Bronchial epithelial cell (primary cell): ENCODE results near the gene CCR9. TPM values are rescaled to one million over a fixed set of nuclear protein-coding genes. Genes with fewer than 3 reads are reported as not detected.
A peak's percentile ranks its signal among the peaks of the same experiment; 100 is the strongest.

Source experiments
- DNase-seq: peaks from one replicate; pipeline ENCODE4 v3.0.0-alpha.2; 2010; ENCODE audit warnings: low read depth
- FAIRE-seq: peaks from 2 replicates; lab custom pipeline; 2011; peaks lifted over from hg19 to GRCh38; lab: Jason Lieb, UNC
- H3K27me3 ChIP-seq: 2 replicates; pipeline ENCODE4 v1.5.1; 2011; ENCODE audit warnings: low read length; ENCODE audit not compliant: control insufficient read depth, insufficient read depth
- H3K36me3 ChIP-seq: 2 replicates; pipeline ENCODE4 v1.5.1; 2011; ENCODE audit warnings: low read length; ENCODE audit not compliant: control insufficient read depth, insufficient read depth
- H3K4me3 ChIP-seq: 2 replicates; pipeline ENCODE4 v1.5.1; 2011; ENCODE audit warnings: mild to moderate bottlenecking, low read depth, low read length, control low read depth
- CTCF ChIP-seq: IDR thresholded peaks from 2 replicates; pipeline ENCODE4 v1.5.1; 2011; ENCODE audit warnings: mild to moderate bottlenecking, moderate library complexity, low read length, control low read depth, inconsistent platforms; ENCODE audit not compliant: insufficient read depth, severe bottlenecking
- total RNA-seq: library from RNA; depleted of rRNA; stranded (reverse); fragments of >200 nt; gene quantifications from 2 replicates; pipeline ENCODE4 v1.2.1, GENCODE V29; 2014

The CCR9 gene, protein sequence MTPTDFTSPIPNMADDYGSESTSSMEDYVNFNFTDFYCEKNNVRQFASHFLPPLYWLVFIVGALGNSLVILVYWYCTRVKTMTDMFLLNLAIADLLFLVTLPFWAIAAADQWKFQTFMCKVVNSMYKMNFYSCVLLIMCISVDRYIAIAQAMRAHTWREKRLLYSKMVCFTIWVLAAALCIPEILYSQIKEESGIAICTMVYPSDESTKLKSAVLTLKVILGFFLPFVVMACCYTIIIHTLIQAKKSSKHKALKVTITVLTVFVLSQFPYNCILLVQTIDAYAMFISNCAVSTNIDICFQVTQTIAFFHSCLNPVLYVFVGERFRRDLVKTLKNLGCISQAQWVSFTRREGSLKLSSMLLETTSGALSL
- total RNA-seq: not detected in 2 replicates

DNA sequence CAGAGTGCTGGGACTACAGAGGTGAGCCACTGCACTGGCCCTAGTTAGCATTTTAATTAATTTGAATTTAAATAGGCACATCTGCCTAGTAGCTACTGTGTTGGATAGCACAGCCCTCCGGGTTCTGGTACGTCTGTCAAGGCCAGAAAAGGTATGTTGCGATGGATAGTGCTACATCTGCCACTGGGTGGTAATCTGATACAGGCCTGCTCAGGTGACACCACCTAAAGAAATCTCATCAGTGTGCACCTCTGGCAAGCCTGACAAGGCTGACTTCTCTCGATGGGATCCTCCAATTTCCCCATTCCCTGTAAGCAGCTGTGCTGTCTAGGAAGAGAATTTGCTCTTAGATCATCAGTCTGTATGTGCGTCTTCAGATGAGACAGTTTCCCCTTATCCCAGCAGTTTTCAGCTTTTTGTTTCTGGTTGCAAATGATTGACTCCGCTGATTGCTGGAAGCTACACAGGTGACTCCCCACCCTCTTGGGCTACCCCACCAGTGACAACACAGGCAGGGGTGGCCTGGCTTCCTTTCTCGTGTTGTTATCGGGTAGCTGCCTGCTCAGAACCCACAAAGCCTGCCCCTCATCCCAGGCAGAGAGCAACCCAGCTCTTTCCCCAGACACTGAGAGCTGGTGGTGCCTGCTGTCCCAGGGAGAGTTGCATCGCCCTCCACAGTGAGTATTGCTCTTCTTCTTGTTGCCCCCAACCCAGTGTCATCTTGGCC, at the start of gene CCR9:
TSS of gene CCR9 (plus strand) at position 565 of the 727 bp plus-strand sequence. CDS start 8,391 bp downstream, outside the sequence.
- no peak for TF ChIP-seq CTCF
- FAIRE-seq (no peak), DNase-seq (no peak)
- H3K36me3 ChIP-seq: no peaks in the 10 kb centered on the region
- H3K27me3 ChIP-seq: peaks cover 7% of the 10 kb centered on the region
- H3K4me3 ChIP-seq: no peak within 1 kb of the TSS

DNA sequence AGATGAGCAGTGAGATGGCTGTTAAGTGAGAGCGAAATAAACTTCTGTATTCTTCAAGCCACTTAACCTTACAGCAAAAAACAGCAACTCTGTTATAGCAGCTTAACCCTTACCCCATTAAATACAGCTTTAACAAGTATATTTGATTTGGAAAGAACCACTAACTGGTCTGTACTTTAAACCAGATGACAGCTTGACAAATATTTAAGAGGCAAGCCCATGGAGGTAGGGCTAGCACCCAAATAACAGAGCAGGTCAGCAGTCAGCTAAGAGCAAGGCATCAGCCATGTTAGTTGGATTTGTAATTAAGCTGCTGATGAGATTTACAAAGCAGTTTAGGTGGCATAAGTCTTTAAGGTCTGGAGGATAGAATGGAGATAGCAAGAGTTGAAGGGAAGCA, 47.9 kb upstream of the CCR9 start:
- DNase-seq: no peak
- H3K27me3 ChIP-seq: no peaks in the 10 kb centered on the region
- no peak for FAIRE-seq
- TF ChIP-seq CTCF: no peak
- no peak overlapping the region for H3K4me3 ChIP-seq
- peaks cover 2% of the 10 kb centered on the region for H3K36me3 ChIP-seq

DNA sequence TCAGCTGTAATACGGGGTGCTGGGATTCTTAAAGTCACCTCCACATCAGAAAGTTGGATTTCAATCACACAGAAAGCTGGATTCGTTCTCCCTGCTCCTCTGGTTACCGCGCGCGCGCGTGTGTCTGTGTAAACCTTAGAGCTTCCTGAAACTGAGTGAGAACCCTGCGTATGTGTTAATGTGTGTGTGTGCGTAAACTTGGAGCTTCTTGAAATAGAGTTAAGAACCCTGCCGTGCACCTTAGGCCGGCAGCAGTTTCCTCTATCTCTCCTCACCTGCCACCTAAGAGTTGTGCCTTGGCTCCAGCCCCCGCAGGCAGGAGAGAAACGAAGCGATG, 45.0 kb upstream of the CCR9 start:
- FAIRE-seq: no peak
- TF ChIP-seq CTCF: no peak

DNA sequence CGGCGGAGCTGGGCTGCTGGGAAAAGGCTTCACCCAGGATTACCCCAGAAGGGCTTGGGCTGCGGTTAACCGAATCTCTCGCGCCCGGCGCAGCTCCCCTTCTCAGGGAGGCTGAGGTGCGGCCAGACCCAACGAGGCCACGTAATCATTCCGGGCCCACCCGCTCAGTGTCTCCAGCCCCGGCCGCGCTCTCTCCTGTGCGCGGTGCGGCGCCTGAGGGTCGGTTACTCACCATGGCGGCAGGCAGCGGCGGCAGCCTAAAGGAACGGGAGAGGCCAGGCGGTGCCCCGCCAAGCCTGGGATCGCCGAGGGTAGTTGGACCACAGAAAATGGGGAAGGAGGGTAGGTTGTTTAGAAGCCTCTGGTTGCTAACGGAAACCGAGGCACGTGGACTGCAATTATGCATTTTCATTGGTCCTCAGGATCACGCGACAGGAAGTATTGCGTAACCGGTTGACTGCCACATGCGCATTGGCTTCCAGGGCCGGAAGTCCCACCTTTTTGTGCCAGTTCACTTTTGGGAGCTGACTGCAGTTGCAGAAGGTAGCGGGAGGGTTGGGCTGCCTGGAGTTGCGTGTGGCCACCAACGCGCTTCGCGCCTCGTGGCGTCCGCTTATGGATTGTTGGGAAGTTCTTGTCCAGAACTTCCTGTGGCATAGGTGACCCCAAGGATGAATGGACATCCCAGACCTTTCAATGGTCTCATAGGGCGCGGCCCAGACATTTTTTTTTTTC, 44.4 kb upstream of the CCR9 start, which contains the start of gene LZTFL1:
TSS of gene LZTFL1 (minus strand) at position 363 of the 735 bp plus-strand sequence. CDS start at position 235, 128 bp downstream.
- TF ChIP-seq CTCF: no peak
- FAIRE-seq: peak; percentile 13
- Histone ChIP-seq H3K27me3 (no peaks in the 10 kb centered on the region), H3K4me3 (peak within 1 kb of the TSS; percentile 91), H3K36me3 (no peaks in the 10 kb centered on the region)
- peak; percentile 94 for DNase-seq

More for the DNA sequence above, 45.0 kb upstream of the CCR9 start:
- peak; percentile 29 for DNase-seq
- Histone ChIP-seq H3K36me3 (peaks cover 2% of the 10 kb centered on the region), H3K27me3 (no peaks in the 10 kb centered on the region), H3K4me3 (peak overlapping the region; percentile 91)

GRCh38 chr3:45842851-45843625, 43.3 kb upstream of the CCR9 start:
- no peak for TF ChIP-seq CTCF
- Histone ChIP-seq H3K4me3 (no peak overlapping the region), H3K27me3 (peaks cover 2% of the 10 kb centered on the region), H3K36me3 (no peaks in the 10 kb centered on the region)
- DNase-seq (no peak), FAIRE-seq (no peak)
